ENCODE results near the gene ZNF319.

ZNF319 gene

DNA sequence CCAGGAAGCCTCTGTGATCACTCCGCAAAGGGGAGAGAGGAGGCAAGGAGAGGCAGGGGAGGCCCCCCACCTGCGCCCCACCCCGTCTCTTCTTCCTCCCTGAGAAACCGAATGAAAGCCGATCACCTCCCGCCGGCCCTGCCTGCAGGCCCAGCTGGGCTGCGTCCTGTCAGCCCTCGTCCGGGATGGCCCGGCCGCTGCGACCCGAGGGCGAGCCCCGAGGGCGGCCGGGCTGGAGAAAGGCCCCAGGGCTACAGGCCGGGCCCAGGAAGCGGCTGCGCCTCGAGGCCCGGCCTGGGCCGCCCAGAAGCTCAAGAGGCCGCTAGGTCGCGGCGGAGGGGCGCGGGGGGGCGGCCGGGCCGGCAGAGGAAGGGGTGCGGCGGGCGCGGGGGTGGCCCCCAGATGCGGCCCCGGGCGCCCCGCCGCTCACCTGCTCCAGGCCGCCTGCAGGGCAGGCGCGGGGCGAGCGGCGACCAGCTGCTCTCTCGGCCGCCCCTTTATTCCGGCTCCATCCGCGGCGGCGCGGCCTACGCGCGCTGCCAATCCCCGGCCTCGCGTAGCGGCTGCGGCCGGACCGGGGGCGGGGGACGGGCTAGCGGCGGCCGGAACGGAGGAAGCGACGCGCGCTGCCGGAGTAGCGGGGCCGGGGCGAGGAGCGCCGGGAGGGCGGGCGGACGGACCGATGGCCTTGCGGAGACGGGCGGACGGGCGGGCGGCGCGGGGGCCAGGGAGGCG lies at the start of gene ZNF319:
TSS of gene ZNF319 (minus strand) at position 702 of the 735 bp plus-strand sequence. CDS start 2,407 bp downstream, outside the sequence.
- peak; percentile 68 for DNase-seq

DNA sequence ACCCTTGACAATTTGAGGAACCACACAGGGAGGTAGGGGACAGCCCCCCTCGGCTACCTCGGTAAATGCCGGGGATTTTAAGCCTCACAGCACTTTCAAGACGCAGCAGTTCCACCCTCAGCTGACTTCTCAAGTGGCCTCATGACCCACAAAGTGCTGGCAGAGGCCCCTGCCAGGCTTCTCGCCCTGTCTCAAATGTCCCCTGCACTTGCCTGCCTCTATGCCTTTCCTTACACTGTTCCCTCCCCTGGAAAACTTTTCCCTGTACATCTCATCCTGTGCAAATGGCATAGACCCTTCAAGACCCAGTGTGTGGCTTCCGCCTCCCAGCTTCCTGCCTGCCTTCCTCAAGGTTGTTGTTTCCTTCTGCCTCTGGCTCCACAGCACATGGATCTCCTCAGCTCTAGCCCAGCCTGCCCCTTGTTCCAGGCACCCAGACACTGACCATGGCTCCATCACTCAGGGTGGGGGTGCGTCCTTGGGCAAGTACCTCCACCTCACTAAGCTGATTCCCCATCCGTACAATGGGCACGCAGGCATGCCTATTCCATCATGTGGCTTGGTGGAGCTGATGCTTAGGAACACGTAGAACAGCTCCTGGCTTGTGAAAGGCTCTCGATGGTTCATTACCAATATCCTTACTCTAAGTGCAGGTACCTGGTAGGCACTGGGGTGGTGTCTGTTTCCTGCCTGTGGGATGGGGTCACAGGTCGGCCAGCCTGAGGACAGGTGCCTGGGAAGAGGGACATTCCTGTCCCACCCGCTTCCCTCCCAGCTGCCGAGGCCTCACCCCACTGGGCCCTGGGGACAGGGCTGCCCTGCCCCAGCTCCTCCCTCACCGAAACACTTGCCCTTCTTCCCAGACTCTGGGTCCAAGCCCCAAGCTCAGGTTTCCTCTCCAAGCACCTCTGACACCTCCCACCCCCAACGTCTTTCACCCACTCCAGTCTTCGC lies 49.0 kb upstream of the ZNF319 start:
- DNase-seq: no peak

DNA sequence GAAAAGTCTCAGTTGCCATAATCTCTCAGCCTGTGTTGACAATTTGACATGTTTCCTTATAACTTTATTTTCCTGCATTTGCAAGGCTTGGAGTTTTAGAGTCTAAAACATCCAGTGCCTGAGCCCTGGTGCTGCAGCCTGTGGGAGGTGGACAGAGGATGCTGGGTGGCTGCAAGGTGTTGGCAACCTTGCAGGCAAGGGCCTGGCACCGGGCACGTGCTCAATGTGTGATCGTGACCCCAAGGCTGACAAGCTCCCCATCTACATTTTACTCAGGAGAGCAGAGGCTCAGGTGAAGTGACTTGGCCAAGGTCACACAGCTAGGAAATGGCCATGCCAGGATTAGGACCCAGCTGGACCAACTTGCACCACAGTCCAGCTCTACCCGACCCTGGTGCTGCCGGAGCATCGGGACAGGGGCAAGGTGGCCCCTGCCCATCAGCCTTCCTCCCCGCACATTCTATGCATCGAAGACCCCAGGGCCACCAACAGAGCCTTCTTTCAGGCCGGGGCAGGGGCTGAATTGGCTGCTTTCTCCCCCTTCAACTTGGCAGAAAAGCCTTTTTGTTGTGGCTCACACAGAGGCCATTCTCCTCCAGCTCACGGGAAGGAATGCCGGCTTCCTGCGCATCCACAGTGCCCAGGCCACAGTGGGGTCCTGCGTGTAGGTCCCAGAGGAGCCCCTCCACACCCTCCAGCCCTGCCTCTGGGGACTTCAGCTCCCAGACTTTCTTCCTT lies 48.2 kb upstream of the ZNF319 start:
- DNase-seq: no peak

- DNase-seq: no peak
Measured at GRCh38 chr16:58047557-58048348, 47.3 kb upstream of the ZNF319 start.

DNA sequence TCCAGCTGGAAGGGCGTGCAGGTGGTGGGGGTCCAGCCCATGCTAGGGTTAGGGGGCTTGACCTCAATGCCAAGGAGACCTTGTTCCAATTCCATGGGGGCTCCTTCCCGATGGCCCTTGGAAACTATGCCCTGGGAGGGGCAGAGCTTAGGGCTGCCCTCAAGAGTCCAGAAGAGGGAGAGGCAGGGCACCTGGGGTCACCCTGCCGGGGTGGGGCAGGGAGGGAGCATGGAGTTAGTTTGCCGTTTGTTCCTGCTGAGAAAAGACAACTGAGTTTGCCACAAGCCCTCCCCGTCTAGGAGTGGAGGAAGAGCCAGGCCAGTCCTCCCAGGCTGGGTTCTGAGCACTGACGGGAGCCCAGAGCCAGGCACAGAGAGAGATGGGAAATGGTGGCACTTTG lies 46.5 kb upstream of the ZNF319 start:
- DNase-seq: no peak

DNA sequence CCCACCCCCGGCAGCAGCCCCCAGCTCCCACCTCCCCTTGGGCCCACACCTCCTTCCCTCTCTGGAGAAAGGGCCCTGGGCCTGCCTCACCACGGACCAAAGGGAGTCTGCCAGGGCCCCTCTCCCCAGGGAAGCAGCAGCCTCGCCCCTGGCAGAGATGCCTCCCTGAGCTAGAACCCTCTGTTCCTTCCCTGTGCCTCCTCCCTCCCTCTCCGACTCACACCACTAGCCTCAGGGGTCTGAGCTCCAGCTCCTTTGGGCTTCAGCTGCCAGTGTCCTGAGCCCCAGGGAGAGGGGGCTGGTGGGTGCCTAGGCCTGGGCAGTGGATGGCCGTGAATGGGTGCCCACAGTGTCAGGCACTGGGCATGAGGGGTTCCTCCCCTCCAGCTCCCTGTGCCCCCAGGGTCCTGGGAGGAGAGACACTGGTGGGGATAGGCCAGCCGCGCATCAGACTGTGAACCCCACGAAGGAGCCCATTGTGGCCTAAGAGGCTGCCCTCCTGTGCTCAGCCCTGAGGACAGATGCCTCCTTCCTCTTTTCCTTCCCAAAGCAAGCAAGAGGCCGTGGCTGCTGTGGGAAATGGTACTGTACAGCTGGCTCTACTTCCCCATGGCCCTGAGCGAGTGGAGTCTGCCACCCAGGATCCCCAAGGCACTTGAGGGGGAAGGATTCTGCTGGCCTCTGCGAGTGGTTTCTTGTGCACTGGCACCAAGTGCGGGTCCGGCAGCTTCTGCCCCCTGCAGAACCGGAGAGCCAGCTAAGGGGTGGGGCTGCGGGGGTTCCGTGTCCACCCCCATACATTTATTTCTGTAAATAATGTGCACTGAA lies 45.8 kb upstream of the ZNF319 start:
- no peak for DNase-seq

- DNase-seq: no peak
Measured at GRCh38 chr16:58045096-58045495, 44.6 kb upstream of the ZNF319 start.

DNA sequence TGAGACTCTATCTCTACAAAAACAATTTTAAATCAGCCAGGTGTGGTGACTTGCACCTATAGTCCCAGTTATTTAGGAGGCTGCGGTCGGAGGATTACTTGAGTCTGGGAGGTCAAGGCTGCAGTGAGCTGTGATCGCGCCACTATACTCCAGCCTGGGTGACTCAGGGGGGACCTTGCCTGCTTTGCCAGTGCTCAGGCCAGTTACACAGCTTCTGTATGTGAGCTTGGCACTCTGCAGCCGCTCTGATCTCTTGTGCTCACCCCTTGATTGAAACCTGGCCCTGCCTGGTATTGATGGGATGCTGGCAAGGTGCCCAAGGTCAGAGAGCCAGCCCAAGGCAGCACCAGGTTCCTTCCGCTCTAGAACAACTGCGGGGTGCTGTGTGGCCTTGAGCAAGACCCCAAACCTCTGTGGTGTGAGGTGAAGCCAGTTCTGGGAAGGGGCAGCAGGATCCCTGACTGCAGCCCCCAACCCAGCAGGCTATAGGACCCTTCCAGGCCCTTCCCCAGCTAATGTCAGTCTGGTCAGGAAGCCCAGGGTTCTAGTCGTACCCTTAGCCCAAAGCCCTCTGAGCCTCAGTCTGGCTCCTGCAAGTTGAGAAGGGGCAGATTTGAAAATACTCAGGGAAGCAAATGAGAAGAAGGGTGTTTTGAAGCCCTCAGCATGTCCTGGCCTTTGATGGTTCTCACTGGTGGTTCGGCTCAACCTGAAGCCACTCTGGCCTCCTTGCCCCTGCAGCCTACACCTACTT lies 44.0 kb upstream of the ZNF319 start:
- DNase-seq: no peak

- no peak for DNase-seq
Measured at GRCh38 chr16:58043571-58044155, 43.2 kb upstream of the ZNF319 start.

DNA sequence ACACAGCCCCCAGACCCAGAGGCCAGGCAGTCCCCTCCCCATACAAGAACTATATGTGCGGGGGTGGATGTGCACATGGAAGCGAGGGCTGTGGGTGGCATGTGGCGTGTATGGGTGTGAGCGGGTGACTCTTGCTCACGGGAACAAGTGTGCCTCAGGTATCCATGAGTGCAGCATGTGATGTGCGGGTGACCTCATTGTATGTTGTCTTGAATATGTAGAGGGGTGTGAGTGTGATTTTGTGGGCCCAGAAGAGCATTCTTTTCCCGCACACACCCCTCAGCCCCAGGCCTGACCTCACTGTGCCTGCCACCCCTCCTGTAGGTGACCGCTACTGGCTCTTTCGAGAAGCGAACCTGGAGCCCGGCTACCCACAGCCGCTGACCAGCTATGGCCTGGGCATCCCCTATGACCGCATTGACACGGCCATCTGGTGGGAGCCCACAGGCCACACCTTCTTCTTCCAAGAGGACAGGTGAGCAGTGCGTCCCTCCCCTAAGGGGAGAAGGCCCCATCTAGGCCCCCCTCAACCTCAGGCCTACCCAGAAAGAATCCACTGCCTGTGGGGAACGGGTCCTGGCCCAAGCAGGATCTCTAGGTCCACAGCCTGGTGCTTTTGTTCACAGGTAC lies 42.5 kb upstream of the ZNF319 start:
- no peak for DNase-seq

- no peak for DNase-seq
Measured at GRCh38 chr16:58042001-58042885, 41.8 kb upstream of the ZNF319 start.

DNA sequence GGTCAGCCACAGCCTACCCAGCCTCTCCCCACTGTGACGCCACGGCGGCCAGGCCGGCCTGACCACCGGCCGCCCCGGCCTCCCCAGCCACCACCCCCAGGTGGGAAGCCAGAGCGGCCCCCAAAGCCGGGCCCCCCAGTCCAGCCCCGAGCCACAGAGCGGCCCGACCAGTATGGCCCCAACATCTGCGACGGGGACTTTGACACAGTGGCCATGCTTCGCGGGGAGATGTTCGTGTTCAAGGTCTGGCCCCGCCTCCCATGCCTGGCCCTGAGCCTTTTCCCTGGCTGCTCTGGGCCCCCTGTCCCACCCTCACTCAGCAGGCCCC lies 41.1 kb upstream of the ZNF319 start:
- DNase-seq: no peak

DNA sequence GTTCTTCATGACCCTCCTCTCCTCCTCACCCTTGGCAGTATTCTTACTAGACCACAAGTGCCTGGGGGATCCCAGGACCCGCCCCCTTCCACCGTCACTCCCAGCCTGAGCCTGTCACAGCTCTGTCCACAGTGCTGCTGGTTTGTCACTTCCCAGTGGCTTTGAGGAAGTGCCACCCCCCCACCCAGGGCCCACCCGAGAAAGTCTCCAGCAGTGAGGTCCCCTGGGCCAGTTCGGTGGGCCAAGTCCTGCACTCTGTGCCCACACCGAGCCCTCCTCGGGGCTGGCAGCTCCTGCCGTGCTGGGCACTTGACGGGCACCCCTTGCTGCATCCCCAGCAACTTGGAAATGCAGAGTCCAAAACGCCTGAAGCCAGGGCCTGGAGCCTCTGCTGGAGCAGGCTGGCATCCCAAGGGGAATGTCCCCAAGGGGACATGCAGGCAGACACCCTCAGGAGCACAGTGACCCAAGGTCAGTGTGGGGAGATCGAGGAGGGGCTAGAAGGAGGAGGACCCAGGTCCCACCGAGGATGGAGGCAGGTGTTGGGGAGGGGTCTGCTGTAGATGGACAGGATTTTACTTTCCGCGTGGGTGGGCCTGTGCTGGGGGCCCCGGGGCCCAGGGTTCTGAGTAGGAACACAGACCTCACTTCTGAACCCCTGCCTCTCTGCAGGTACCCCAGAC lies 40.6 kb upstream of the ZNF319 start:
- no peak for DNase-seq

GRCh38 chr16:58040496-58040846 lies 40.0 kb upstream of the ZNF319 start:
- DNase-seq: no peak

DNA sequence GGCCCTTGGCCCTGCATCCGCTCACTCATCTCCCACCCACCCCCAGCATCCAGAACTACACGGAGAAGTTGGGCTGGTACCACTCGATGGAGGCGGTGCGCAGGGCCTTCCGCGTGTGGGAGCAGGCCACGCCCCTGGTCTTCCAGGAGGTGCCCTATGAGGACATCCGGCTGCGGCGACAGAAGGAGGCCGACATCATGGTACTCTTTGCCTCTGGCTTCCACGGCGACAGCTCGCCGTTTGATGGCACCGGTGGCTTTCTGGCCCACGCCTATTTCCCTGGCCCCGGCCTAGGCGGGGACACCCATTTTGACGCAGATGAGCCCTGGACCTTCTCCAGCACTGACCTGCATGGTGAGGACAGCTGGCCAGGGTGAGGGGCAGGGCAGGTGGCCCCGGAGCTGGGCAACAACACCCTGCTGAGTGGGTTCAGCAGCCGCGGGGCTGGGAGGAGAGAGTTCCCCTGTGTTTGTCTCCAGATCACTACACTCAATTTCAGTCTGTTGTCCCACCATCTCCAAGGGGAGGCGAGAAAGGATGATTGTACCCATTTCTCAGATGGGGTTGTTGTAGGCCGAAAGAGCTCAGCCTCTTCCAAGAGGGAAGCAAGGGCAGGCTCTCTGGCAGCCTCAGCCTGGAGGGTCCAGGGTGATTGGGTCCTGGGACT lies 39.5 kb upstream of the ZNF319 start:
- no peak for DNase-seq

- DNase-seq: no peak
Measured at GRCh38 chr16:58038219-58038641, 37.8 kb upstream of the ZNF319 start.

DNA sequence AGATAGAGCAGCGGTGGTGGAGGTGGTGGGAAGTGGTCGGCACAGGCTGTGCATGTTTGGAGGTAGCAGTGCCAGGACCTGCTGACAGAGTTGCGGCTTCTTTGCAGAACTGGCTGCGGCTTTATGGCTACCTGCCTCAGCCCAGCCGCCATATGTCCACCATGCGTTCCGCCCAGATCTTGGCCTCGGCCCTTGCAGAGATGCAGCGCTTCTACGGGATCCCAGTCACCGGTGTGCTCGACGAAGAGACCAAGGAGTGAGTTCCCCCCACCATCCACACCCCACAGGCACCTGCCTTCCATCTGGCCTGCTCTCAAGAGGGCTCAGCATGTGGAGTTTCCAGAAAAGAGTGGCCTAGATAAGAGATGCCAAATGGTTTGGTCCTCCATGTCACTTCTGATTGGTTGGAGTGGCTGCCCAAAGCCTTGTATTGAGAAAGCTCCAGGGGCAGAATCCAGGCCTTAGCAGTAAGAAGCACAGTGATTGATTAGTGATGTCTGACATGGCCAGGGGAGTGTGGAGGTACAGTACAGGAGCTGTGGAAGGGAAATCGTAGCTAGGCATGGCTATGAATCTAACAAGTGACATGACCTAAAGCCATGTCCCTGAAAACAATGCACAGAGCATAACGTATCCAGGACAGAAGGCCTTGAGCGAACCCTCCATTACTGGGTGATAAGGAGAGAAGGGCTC lies 37.0 kb upstream of the ZNF319 start:
- DNase-seq: no peak
